MG63 (cell line): ENCODE measurements around the gene NKTR. TPM values are rescaled to one million over a fixed set of nuclear protein-coding genes. Genes with fewer than 3 reads are reported as not detected.
"Not testable (repeated sequence)": the region's sequence is repeated elsewhere in the genome, so short reads cannot be mapped to it uniquely, and the experiment has no call there.

Experiments used
- DNase-seq: peaks from one replicate; pipeline ENCODE4 v3.0.0-alpha.2; 2020
- H3K27me3 ChIP-seq: fragments of 250-450 bp; sonication (Bioruptor Pico); 2 replicates; pipeline ENCODE4 v1.5.1; 2020; ENCODE audit warnings: mild to moderate bottlenecking, moderate library complexity
- H3K36me3 ChIP-seq: fragments of 250-450 bp; sonication (Bioruptor Pico); 2 replicates; pipeline ENCODE4 v1.5.1; 2020; ENCODE audit warnings: mild to moderate bottlenecking, moderate library complexity
- H3K4me3 ChIP-seq: fragments of 250-450 bp; sonication (Bioruptor Pico); 2 replicates; pipeline ENCODE4 v1.5.1; 2020; ENCODE audit warnings: mild to moderate bottlenecking, moderate library complexity
- H3K9me3 ChIP-seq: fragments of 250-450 bp; sonication (Bioruptor Pico); 2 replicates; pipeline ENCODE4 v1.5.1; 2020; ENCODE audit warnings: mild to moderate bottlenecking, moderate library complexity
- total RNA-seq: library from RNA; depleted of rRNA; stranded (reverse); fragments of >200 nt; shearing (Covaris generic); gene quantifications from 2 replicates; pipeline ENCODE4 v1.2.3, GENCODE V29; 2014; ENCODE audit warnings: low replicate concordance; rRNA removed

The NKTR gene
- total RNA-seq, result 4.4 and 4.8 TPM in 2 replicates

GRCh38 chr3:42600111-42600957 is at the start of gene NKTR:
TSS of gene NKTR (plus strand) at chr3:42600686. CDS start at chr3:42601007, 321 bp downstream.
- no peaks in the 10 kb centered on the region for H3K27me3 ChIP-seq
- H3K4me3 ChIP-seq, result peak within 1 kb of the TSS; percentile 81
- DNase-seq, result peak; percentile 93
- H3K36me3 ChIP-seq, result peaks cover 26% of the 10 kb centered on the region
- H3K9me3 ChIP-seq, result peaks cover 3% of the 10 kb centered on the region; the same call in 1 of the 2 replicates

- Histone ChIP-seq H3K36me3 (peaks cover 8% of the 10 kb centered on the region), H3K27me3 (no peaks in the 10 kb centered on the region), H3K4me3 (no peak overlapping the region)
Observed at GRCh38 chr3:42552830-42553229, 47.7 kb upstream of the NKTR start.

GRCh38 chr3:42556089-42556632 is 44.3 kb upstream of the NKTR start:
- no peak for DNase-seq
- Histone ChIP-seq H3K4me3 (no peak overlapping the region), H3K9me3 (no peaks in the 10 kb centered on the region), H3K36me3 (peaks cover 8% of the 10 kb centered on the region), H3K27me3 (no peaks in the 10 kb centered on the region)

More at GRCh38 chr3:42552830-42553229, 47.7 kb upstream of the NKTR start:
- H3K9me3 ChIP-seq, result no peaks in the 10 kb centered on the region
- DNase-seq, result no peak

- H3K4me3 ChIP-seq, H3K9me3 ChIP-seq, H3K27me3 ChIP-seq, H3K36me3 ChIP-seq, DNase-seq: not testable (repeated sequence)
Observed at GRCh38 chr3:42556817-42557216, 43.7 kb upstream of the NKTR start.

GRCh38 chr3:42557854-42558253 is 42.6 kb upstream of the NKTR start:
- Histone ChIP-seq H3K4me3 (no peak overlapping the region), H3K27me3 (no peaks in the 10 kb centered on the region), H3K36me3 (peaks cover 7% of the 10 kb centered on the region), H3K9me3 (no peaks in the 10 kb centered on the region)
- no peak for DNase-seq

- H3K27me3 ChIP-seq, result no peaks in the 10 kb centered on the region
- H3K4me3 ChIP-seq, result no peak overlapping the region
- H3K36me3 ChIP-seq, result peaks cover 1% of the 10 kb centered on the region; the same call in 1 of the 2 replicates
- H3K9me3 ChIP-seq, result no peaks in the 10 kb centered on the region
- no peak for DNase-seq
Observed at GRCh38 chr3:42562047-42562907, 38.2 kb upstream of the NKTR start.

- Histone ChIP-seq H3K36me3 (peaks cover 2% of the 10 kb centered on the region; the same call in 1 of the 2 replicates), H3K4me3 (no peak overlapping the region), H3K9me3 (no peaks in the 10 kb centered on the region), H3K27me3 (no peaks in the 10 kb centered on the region)
- no peak for DNase-seq
Observed at GRCh38 chr3:42569593-42570142, 30.8 kb upstream of the NKTR start.

- Histone ChIP-seq H3K9me3 (peaks cover 6% of the 10 kb centered on the region; the same call in 1 of the 2 replicates), H3K27me3 (no peaks in the 10 kb centered on the region), H3K36me3 (peaks cover 6% of the 10 kb centered on the region), H3K4me3 (no peak overlapping the region)
- peak; percentile 30 for DNase-seq
Observed at GRCh38 chr3:42572278-42572677, 28.2 kb upstream of the NKTR start.

GRCh38 chr3:42575137-42575741 is 25.2 kb upstream of the NKTR start:
- Histone ChIP-seq H3K4me3 (no peak overlapping the region), H3K36me3 (peaks cover 16% of the 10 kb centered on the region), H3K9me3 (peaks cover 6% of the 10 kb centered on the region; the same call in 1 of the 2 replicates), H3K27me3 (no peaks in the 10 kb centered on the region)
- no peak for DNase-seq

- DNase-seq, result no peak
- no peaks in the 10 kb centered on the region for H3K27me3 ChIP-seq
- peaks cover 16% of the 10 kb centered on the region for H3K36me3 ChIP-seq
- H3K4me3 ChIP-seq, result no peak overlapping the region
- H3K9me3 ChIP-seq, result peaks cover 6% of the 10 kb centered on the region; the same call in 1 of the 2 replicates
Observed at GRCh38 chr3:42578054-42578453, 22.4 kb upstream of the NKTR start.

GRCh38 chr3:42579346-42579745 is 21.1 kb upstream of the NKTR start:
- DNase-seq, H3K27me3 ChIP-seq, H3K9me3 ChIP-seq, H3K4me3 ChIP-seq: not testable (repeated sequence)
- H3K36me3 ChIP-seq, result peaks cover 16% of the 10 kb centered on the region

GRCh38 chr3:42581400-42581708 is 19.1 kb upstream of the NKTR start:
- Histone ChIP-seq H3K4me3 (peak overlapping the region; percentile 80), H3K9me3 (no peaks in the 10 kb centered on the region), H3K36me3 (peaks cover 11% of the 10 kb centered on the region), H3K27me3 (no peaks in the 10 kb centered on the region)
- no peak for DNase-seq

GRCh38 chr3:42581709-42582473 is 18.6 kb upstream of the NKTR start, which contains the start of gene SEC22C:
TSS of gene SEC22C (minus strand) at chr3:42581967. CDS start at chr3:42569046, 12,921 bp downstream.
- DNase-seq, result peak; percentile 92
- H3K9me3 ChIP-seq, result no peaks in the 10 kb centered on the region
- peak within 1 kb of the TSS; percentile 80 for H3K4me3 ChIP-seq
- peaks cover 11% of the 10 kb centered on the region for H3K36me3 ChIP-seq
- H3K27me3 ChIP-seq, result no peaks in the 10 kb centered on the region

GRCh38 chr3:42582474-42583070 is 17.9 kb upstream of the NKTR start:
- no peaks in the 10 kb centered on the region for H3K27me3 ChIP-seq
- H3K9me3 ChIP-seq, result no peaks in the 10 kb centered on the region
- no peak for DNase-seq
- H3K36me3 ChIP-seq, result peaks cover 11% of the 10 kb centered on the region
- peak overlapping the region; percentile 80 for H3K4me3 ChIP-seq

GRCh38 chr3:42588625-42589024 is 11.9 kb upstream of the NKTR start:
- Histone ChIP-seq H3K4me3 (no peak overlapping the region), H3K9me3 (no peaks in the 10 kb centered on the region), H3K36me3 (no peaks in the 10 kb centered on the region), H3K27me3 (no peaks in the 10 kb centered on the region)
- no peak for DNase-seq
